Spleen (tissue), 11 donors: ENCODE measurements around the gene IL1B. TPM values are rescaled to one million over a fixed set of nuclear protein-coding genes. Genes with fewer than 3 reads are reported as not detected.

ENCODE experiments used
- DNase-seq: peaks from one replicate; pipeline ENCODE4 v3.0.0-alpha.2; 2020
- H3K27ac ChIP-seq, 8 donors: fragments of 200-600 bp; sonication (generic) in 7 of 8; 1 replicate in 4 of 8; 2 replicates in 4 of 8; pipeline versions ENCODE4 v1.5.0 to v1.8.0; 2016 to 2021; ENCODE audit warnings: inconsistent platforms in 4 of 8, mild to moderate bottlenecking in 4 of 8, moderate library complexity in 1 of 8
- H3K27me3 ChIP-seq, 7 donors: fragments of 200-600 bp; sonication (generic) in 6 of 7; replicated peaks in 1 of 7; 1 replicate in 4 of 7; 2 replicates in 3 of 7; pipeline versions ENCODE4 v1.5.0 to v1.8.0; 2016 to 2021; ENCODE audit warnings: inconsistent platforms in 3 of 7, mild to moderate bottlenecking in 1 of 7
- H3K36me3 ChIP-seq, 6 donors: fragments of 200-600 bp; sonication (generic) in 5 of 6; 1 replicate in 4 of 6; 2 replicates in 2 of 6; pipeline versions ENCODE4 v1.5.0 to v1.8.0; 2016 to 2021; ENCODE audit warnings: inconsistent platforms in 2 of 6
- H3K4me1 ChIP-seq, 6 donors: fragments of 200-600 bp; sonication (generic) in 5 of 6; 1 replicate in 3 of 6; 2 replicates in 3 of 6; pipeline versions ENCODE4 v1.5.0 to v1.8.0; 2016 to 2021; ENCODE audit warnings: inconsistent platforms in 3 of 6
- H3K4me3 ChIP-seq, 8 donors: fragments of 200-600 bp; sonication (generic) in 7 of 8; 1 replicate in 4 of 8; 2 replicates in 4 of 8; pipeline versions ENCODE4 v1.5.0 to v1.8.0; 2016 to 2021; ENCODE audit warnings: inconsistent platforms in 4 of 8, mild to moderate bottlenecking in 4 of 8, moderate library complexity in 2 of 8
- H3K9me3 ChIP-seq, 8 donors: fragments of 200-600 bp; sonication (generic) in 7 of 8; 1 replicate in 4 of 8; 2 replicates in 4 of 8; pipeline versions ENCODE4 v1.5.0 to v1.8.0; 2016 to 2021; ENCODE audit warnings: inconsistent platforms in 4 of 8
- POLR2A ChIP-seq, 3 donors: fragments of 450-650 bp; IDR thresholded peaks; one replicate each; pipeline ENCODE4 v1.5.1; 2017; ENCODE audit warnings: antibody characterized with exemption in 3 of 3, mild to moderate bottlenecking in 1 of 3
- POLR2AphosphoS5 ChIP-seq, 3 donors: sonication (generic); formaldehyde crosslinking; IDR thresholded peaks; one replicate each; pipeline ENCODE4 v1.5.1; 2017; ENCODE audit warnings: antibody characterized with exemption in 3 of 3
- WGBS, 5 donors: extraction: QIAGEN DNeasy Blood & Tissue Kit in 3 of 5; methylation state at CpG; one replicate each; pipeline versions ENCODE4 v1.1.5 to v1.1.7; 2013 to 2018; 5-methylcytosine and 5-hydroxymethylcytosine counted together
- intact Hi-C: fragments of 100-400 bp; cut with DNase I; formaldehyde crosslinking; loops from one replicate; pipeline ENCODE4 v1.15.0; 2023; ENCODE audit warnings: low total_unique reads
- polyA plus RNA-seq, 3 donors: library from polyadenylated mRNA; stranded (reverse); fragments of 200-250 nt; gene quantifications; one replicate each; pipeline ENCODE4 v1.2.1, GENCODE V29; 2013
- total RNA-seq, 7 donors: library from RNA; depleted of rRNA in 3 of 7; stranded (reverse); fragments of >200 nt in 3 of 7; fragmentation: NEBNext Ultra II Directional in 4 of 7; extraction: Animal tissue kit (Norgen Biotek cat#: 25700) in 4 of 7; gene quantifications; one replicate each; pipeline versions ENCODE4 v1.1.0 to v1.2.1, GENCODE V29; 2016 to 2021
- TF ChIP-seq, protein P1 (sequence below), 11 experiments: fragments of 200-600 bp in 7 of 11; fragments of 450-650 bp in 4 of 11; sonication (generic) in 4 of 11; IDR thresholded peaks in 8 of 11; conservative IDR thresholded peaks in 3 of 11; 1 replicate in 7 of 11; 2 replicates in 4 of 11; pipeline versions ENCODE4 v1.4.0 to v1.8.0; 2016 to 2021; ENCODE audit warnings: antibody characterized with exemption in 11 of 11, inconsistent platforms in 4 of 11, mild to moderate bottlenecking in 1 of 11
- donor health status: healthy with polysubstance abuse.
- donor health status: DM: no; HTN: no; CAD: no; lungs with moderate emphysema.
- donor health status: DM: no; HTN: no; CAD: no.
- donor health status: Bipolar disorder and iron deficiency.
- donor health status: healthy.
- donor health status: DM: no; HTN: no; CAD: no.
- donor health status: DM: yes; HTN: yes; CAD: no.

The IL1B gene
- total and polyA plus RNA-seq, 10 donors, result 3.4 to 81.9 (median 11.5) TPM

DNA sequence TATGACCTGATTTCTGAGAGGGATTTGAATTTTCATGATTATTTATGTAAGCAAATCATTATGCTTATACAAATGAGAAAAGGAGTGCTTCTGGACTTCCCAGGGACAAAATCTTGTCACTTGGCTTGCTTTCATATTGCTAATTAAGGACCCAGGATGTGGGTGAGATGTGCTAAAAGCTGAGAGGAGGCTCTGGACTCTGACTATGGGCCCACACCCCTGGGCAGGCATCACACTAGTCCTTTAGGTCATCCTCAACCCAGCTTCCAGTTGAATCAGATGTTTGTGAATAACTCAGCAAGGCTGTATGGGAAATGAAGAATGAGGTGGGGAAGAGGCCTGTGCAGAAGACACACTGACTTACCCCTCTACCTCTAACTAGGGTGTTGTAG is 11.9 kb downstream of the IL1B start:
- no peak overlapping the region for H3K27ac ChIP-seq
- intact Hi-C loops, result no loop called here

DNA sequence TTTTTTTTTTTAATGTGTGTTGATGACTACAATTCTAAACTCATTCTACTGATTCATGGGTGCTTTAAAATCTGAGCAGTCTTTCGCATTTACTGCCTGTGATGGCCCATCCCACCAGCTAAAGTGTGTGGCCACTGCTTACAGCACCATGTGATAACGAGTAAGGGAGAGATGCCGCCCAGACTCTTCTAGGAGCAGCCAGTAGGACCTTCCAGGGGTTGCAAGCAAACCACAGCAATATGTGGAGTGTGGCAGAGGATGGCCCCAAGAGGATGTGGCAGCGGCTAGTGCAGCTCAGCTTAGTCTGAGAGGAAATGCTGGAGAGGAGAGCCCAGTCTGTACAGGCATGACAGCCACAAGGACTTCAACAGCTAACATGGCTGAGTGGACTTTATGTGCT is 14.9 kb downstream of the IL1B start:
- TF ChIP-seq, protein P1, sequence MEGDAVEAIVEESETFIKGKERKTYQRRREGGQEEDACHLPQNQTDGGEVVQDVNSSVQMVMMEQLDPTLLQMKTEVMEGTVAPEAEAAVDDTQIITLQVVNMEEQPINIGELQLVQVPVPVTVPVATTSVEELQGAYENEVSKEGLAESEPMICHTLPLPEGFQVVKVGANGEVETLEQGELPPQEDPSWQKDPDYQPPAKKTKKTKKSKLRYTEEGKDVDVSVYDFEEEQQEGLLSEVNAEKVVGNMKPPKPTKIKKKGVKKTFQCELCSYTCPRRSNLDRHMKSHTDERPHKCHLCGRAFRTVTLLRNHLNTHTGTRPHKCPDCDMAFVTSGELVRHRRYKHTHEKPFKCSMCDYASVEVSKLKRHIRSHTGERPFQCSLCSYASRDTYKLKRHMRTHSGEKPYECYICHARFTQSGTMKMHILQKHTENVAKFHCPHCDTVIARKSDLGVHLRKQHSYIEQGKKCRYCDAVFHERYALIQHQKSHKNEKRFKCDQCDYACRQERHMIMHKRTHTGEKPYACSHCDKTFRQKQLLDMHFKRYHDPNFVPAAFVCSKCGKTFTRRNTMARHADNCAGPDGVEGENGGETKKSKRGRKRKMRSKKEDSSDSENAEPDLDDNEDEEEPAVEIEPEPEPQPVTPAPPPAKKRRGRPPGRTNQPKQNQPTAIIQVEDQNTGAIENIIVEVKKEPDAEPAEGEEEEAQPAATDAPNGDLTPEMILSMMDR (IDR thresholded peaks at IDR 0.05 in 8 of 11, conservative IDR thresholded peaks at IDR 0.05 in 3 of 11), result no peak
- TF ChIP-seq POLR2A (IDR thresholded peaks at IDR 0.05), result no peak
- 45 to 78% (median 52%) methylated on average over 4 of the region's 4 CpGs for WGBS, 5 donors
- Histone ChIP-seq H3K27me3 (no peaks in the 10 kb centered on the region), H3K36me3 (no peaks in the 10 kb centered on the region), H3K9me3 (no peaks in the 10 kb centered on the region), H3K4me3 (no peak overlapping the region), H3K4me1 (peaks cover 0 to 8% (median 0%) of the 10 kb centered on the region in 6 donors), H3K27ac (no peak overlapping the region)
- intact Hi-C loops, result no loop called here
- no peak for DNase-seq

More for the DNA sequence above, 11.9 kb downstream of the IL1B start:
- DNase-seq, result no peak
- TF ChIP-seq POLR2AphosphoS5 (IDR thresholded peaks at IDR 0.05), result no peak
- TF ChIP-seq POLR2A (IDR thresholded peaks at IDR 0.05), result no peak
- TF ChIP-seq, protein P1 (IDR thresholded peaks at IDR 0.05 in 8 of 11, conservative IDR thresholded peaks at IDR 0.05 in 3 of 11), result no peak
- Histone ChIP-seq H3K36me3 (peaks cover 0 to under 1% (median 0%) of the 10 kb centered on the region in 6 donors), H3K27me3 (no peaks in the 10 kb centered on the region), H3K9me3 (no peaks in the 10 kb centered on the region), H3K4me1 (no peaks in the 10 kb centered on the region), H3K4me3 (no peak overlapping the region)

DNA sequence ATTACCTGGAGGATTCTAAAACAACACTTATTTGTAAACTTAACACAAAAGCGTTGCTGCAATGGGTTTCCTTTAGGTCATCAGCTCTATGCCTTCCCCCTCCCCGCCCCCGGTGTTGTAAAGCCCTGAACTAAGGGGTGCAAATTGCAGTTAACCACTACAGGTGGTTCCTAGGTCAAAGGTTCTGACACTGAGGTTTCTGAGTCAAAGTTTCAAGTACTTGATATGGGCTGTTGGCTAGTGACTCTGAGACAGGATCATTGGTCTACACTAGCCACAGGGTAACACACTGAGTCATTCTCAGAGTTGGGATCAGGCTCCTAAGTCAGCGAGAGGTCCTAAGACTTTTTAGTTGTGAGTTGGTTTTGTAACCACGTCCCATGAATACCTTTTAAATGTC is 15.4 kb downstream of the IL1B start:
- H3K4me1 ChIP-seq, result peaks cover 0 to 8% (median 0%) of the 10 kb centered on the region in 6 donors
- H3K9me3 ChIP-seq, result no peaks in the 10 kb centered on the region
- intact Hi-C loops, result no loop called here
- WGBS, 5 donors, result 64 to 78% (median 72%) methylated on average over 5 of the region's 5 CpGs
- H3K4me3 ChIP-seq, result no peak overlapping the region
- no peaks in the 10 kb centered on the region for H3K36me3 ChIP-seq
- no peak overlapping the region for H3K27ac ChIP-seq
- no peaks in the 10 kb centered on the region for H3K27me3 ChIP-seq
- TF ChIP-seq POLR2A (IDR thresholded peaks at IDR 0.05) (no peak), POLR2AphosphoS5 (IDR thresholded peaks at IDR 0.05) (no peak)
- TF ChIP-seq, protein P1 (IDR thresholded peaks at IDR 0.05 in 8 of 11, conservative IDR thresholded peaks at IDR 0.05 in 3 of 11), result no peak
- no peak for DNase-seq

DNA sequence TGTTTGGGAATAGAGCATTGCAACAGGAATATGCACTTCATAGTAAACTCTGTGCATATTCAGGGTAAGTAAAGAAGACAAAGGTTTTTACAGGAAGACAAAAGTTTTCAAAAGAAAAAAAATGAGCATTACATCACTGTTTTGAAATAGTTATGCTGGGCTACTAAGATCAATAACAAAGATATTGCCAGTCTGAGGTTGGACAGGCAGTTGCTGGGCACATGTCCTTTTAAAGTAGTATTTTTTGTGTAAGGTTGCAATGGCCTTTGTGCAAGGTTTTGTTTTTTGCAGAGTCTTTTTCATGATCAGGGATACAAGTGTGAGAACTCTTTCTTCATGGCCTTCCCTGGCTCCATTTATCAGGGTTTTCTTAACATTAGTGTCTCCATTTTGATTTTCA is 16.2 kb downstream of the IL1B start:
- Histone ChIP-seq H3K4me3 (no peak overlapping the region), H3K27me3 (no peaks in the 10 kb centered on the region), H3K36me3 (no peaks in the 10 kb centered on the region), H3K9me3 (no peaks in the 10 kb centered on the region), H3K27ac (no peak overlapping the region), H3K4me1 (peaks cover 0 to 8% (median 0%) of the 10 kb centered on the region in 6 donors)
- DNase-seq, result no peak
- TF ChIP-seq POLR2A (IDR thresholded peaks at IDR 0.05) (no peak), POLR2AphosphoS5 (IDR thresholded peaks at IDR 0.05) (no peak)
- TF ChIP-seq, protein P1 (IDR thresholded peaks at IDR 0.05 in 8 of 11, conservative IDR thresholded peaks at IDR 0.05 in 3 of 11), result no peak
- intact Hi-C loops, result no loop called here
